Measurements from ENCODE around the gene AARSD1.
"Not testable (repeated sequence)": the region's sequence is repeated elsewhere in the genome, so short reads cannot be mapped to it uniquely, and the experiment has no call there.

Gene AARSD1

GRCh38 chr17:42964161-42964932, at the start of gene AARSD1:
AARSD1 (minus strand) TSS chr17:42964454; CDS start chr17:42964440, 14 bp downstream.
- peak; percentile 75 for DNase-seq (ENCODE audit: low spot score)

DNA sequence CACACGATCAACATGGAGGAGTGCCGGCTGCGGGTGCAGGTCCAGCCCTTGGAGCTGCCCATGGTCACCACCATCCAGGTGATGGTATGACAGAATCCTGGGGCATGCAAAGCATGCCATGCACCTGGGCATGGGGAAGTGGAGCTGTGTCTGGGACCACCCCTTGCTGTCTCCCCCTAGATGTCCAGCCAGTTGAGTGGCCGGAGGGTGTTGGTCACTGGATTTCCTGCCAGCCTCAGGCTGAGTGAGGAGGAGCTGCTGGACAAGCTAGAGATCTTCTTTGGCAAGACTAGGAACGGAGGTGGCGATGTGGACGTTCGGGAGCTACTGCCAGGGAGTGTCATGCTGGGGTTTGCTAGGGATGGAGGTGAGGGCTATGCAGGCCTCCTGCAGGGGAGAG, 49.0 kb upstream of the AARSD1 start:
- DNase-seq (ENCODE audit: low spot score): no peak

DNA sequence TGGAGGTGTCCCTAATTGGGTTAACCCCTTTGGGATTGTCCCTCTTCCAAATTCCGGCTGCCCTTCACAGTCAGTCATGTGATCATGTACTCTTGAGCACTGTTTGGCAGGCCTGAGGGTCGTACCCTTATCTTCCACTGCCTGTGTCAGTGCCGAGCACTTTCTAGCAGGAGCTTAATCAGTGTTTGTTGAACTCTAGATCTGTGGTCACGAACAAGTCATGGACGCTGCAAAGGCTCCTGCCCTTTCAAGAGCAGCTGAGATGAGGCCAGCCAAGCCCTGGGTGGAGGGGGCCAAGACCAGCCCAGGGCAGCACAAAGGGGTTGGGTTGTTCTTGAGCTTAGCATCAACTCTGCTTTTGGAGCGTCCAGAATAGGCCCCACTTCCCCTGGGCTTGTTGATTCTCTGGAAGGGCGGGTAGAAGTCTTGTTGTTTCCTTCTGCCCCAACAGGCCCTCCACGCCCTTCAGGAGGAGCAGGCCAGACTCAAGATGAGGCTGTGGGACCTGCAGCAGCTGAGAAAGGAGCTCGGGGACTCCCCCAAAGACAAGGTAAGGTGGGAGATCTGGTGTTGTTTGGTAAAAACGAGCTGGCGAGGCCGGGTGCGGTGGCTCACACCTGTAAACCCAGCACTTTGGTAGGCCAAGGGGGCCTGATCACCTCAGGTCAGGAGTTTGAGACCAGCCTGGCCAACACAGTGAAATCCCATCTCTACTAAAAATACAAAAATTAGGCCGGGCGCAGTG, 47.6 kb upstream of the AARSD1 start:
- no peak for DNase-seq (ENCODE audit: low spot score)

DNA sequence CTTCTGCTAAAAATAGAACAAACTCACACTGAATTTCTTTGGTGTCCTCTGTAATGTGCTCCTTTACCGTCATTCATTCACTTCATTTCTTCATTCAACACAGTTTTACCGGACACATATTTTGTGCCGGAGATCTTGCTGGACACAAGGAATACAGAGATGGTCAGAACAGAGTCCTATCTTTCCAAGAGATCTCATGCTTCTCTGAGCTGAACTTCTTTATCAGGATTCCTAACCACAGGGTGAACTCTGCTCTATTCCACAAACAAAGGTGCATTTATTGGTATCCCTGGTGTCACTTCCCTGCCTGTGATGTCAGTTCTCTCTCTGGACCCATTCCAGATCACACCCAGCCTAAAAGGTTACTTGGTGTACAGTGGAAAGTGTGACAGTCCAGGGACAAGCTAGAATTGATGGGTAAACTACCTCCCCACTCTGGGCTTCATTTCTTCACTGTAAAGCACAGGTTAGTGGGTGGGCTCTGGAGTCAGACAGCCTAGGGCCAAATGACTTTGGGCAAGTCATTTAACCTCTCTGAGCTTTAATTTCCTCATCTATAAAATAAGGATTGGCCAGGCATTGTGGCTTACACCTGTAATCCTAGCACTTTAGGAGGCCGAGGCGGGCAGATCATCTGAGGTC, 46.5 kb upstream of the AARSD1 start:
- peak; percentile 41 for DNase-seq (ENCODE audit: low spot score)

DNA sequence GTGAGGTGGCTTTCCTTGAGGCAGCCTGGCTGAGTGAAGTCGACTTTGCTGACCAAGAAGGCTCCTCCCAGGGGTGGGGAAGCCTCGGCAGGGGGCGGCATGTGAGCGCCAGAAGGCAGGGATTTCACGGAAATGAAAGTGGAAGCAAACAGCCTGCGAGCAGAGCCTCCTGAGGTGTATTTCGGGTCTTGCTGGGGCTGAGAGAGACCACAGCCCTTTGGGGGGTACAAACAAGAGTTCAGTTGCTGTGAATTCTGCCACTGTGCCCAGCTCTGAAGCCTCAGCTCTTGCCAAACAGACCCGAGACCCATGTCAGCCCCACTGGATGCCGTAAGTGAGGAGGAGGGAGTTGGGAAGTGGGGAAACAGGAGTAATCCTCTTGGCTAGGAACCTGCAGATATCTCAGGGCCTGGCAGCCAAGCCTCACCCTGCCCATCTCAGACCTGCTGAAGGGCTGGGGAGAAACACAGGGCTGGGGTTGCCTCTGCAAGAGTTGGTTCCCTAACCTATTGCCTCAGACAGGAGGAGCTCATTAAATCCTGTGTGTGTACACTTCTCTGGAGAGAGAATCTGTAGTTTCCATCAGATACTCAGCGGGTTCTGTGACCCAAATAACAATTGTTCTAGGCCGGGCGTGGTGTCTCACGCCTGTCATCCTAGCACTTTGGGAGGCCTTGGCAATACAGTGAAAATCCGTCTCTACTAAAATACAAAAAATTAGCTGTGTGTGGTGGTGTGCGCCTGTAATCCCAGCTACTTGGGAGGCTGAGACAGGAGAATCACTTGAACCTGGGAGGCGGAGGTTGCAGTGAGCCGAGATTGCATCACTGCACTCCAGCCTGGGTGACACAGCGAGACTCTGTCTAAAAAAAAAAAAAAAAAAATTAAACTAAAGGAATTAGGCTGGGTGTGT, 42.6 kb upstream of the AARSD1 start, which contains the start of gene IFI35:
Gene IFI35 (plus strand): TSS at position 146 of the 913 bp plus-strand sequence. CDS start 164 bp downstream, at position 310.
- no peak for DNase-seq (ENCODE audit: low spot score)

DNA sequence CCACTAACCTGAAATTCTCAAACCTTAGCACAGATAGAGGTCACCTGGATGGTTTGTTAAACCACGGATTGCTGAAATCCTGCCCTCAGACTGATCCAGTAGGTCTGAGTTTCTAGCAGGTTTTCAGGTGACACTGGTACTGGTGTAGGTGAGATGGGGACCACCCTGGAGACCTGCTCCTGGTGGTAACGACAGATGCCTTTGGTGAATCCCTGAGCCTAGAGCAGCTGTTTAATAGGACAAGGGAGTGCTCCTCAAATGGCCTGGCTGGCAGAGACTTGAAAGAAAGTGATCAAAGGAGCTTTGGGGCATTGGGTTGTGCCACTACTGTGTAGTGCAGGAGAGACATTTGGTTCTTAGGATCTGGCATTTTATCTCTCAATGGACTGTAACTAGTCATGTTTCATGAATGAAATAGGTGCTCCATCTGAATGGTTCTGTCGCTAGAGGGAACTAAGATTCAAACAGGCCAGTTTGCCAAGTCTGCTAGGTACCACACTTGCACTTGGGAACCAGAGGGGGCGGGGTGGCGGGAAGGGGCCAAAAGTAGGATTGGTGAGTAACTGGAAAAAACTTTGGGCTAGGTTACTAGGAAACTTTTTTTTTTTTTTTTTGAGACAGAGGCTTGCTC, 39.4 kb upstream of the AARSD1 start:
- no peak for DNase-seq (ENCODE audit: low spot score)

GRCh38 chr17:43000894-43001293, 36.6 kb upstream of the AARSD1 start:
- DNase-seq (ENCODE audit: low spot score): not testable (repeated sequence)

DNA sequence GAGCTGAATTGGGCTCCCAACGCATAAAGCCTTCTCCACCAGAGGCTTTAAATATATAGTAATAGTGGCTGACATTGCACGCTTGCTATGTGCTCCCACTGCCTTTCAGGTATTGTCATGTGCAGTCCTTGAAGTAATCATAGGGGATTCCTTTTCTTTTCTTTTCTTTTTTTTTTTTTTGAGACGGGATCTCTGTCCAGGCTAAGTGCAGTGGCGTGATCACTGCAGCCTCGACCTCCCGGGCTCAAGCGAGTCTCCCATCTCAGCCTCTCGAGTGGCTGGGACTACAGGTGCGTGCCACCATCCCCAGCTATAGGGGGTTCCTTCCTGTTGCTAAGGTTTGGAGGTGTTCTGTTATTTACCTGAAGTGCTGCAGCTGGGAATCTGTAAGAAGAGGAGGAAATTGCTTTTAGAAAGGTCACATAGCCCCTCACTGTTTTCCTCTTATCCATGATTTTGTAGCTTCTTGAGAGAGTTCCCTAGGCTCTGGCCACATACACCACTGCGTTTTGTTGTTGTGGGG, 34.8 kb upstream of the AARSD1 start:
- no peak for DNase-seq (ENCODE audit: low spot score)

DNA sequence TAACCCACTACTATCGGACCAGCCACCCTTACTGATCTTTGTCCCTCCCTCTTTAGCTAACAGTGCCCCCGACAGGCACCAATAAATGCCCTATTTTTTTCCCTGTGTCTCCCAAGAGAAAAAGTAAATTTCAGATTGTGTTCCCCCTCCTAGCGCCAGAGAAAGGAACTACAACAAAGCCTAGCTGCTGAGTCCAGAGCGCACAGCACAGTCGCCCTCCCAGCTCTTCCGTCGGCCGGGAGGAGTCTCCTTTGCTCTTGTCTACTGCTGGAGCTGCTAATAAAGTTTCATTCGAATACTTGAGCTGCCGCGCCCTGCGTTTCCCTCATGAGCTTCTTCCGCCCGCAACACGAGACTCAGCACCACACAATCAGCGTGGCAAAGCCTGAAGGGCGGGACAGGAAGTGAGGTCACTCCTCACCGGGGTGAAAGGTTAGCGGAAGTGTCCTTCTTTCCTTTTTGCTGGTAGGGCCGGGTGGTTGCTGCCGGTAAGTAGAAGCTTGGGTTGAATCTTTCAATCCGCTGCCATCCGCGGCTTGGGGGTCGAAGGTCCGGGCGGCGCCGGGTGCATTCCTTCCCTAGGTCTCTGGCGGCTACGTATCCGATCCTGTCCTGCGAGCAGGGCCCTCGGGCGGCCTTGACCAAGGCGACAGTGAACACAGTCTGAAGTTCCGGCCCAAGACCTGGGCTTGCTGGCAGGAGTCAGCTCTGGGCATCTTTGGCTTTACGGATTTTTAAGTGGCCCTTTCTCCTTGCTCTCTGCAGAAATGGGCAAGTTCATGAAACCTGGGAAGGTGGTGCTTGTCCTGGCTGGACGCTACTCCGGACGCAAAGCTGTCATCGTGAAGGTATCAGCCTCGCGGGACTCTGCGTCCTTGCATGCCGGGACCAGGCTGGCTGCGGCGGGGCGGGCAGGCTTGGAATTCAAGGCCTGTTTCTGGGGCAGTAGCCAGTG, 34.0 kb upstream of the AARSD1 start, which contains the start of gene RPL27:
Gene RPL27 (plus strand): TSS at position 436 of the 955 bp plus-strand sequence. CDS start 332 bp downstream, at position 768.
- DNase-seq (ENCODE audit: low spot score): peak; percentile 75

GRCh38 chr17:42997390-42997983, 33.2 kb upstream of the AARSD1 start:
- DNase-seq (ENCODE audit: low spot score): no peak

DNA sequence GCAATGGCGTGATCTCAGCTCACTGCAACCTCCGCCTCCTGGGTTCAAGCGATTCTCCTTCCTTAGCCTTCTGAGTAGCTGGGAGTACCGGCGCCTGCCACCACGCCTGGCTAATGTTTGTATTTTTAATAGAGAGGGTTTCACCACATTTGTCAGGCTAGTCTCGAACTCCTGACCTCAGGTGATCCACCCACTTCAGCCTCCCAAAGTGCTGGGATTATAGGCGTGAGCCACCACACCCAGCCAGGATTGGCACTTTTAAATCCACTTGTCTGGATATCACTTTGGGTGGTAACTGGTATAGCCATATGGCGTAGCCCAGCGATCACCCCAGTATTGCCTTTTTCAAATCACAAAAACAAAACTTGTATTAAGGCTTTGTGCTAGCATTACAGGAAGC, 29.7 kb upstream of the AARSD1 start:
- not testable (repeated sequence) for DNase-seq (ENCODE audit: low spot score)

DNA sequence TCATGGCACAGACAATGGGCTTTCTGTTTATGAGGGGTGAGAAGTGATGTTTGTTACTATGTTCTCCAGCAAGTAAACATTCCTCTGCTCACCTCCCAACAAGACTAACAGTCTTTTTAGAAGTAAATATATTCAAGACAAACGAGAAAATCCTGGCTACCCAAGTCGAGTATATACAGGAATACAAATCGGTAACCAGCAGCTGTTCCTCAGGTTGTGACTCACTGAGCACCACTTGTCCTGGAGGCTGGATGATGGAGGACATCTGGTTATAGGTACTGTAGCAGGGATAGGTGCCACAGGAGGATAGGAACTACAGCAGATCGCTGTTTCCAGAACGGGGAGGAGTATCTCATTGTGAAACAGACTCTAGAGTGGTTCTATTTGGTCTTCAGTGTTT, 28.6 kb upstream of the AARSD1 start:
- no peak for DNase-seq (ENCODE audit: low spot score)

GRCh38 chr17:42991471-42991870, 27.2 kb upstream of the AARSD1 start:
- no peak for DNase-seq (ENCODE audit: low spot score)

DNA sequence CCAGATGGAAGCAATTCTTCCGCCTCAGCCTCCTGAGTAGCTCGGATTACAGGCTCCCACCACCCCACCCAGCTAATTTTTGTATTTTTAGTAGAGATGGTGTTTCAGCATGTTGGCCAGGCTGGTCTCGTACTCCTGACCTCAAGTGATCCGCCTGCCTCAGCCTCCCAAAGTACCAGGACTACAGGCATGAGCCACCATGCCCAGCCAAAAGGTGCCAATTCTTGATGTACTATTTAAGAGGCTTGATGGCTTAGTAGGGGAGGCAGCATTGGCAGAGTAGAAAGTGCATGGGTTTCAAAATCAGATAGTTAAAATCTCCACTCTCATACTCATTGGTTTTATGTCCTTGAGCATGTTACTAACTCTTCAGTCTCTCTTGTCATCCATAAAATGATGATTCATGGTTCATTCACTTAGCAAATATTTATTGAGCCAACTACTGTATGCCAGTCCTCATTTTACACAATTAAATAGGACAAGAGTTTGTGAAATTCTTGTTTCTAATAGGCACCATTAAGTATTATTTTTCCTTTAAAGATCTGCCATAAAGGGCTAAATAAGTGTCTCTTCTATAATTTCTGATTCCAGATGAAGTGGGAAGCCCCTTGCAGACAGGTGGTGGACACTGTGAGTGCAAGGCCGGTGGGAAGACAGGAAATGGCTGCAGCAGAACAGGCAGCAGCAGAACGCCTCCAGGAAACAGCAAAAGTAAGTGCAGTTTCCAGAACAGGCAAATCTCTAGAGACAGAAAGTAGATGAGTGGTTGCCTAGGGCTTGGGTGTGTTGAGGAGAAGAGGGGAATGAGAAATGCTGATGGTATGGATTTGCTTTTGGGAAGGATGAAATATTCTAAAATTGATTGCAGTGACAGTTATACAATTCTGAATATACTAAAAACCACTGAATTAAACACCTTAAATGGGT, 25.7 kb upstream of the AARSD1 start:
- DNase-seq (ENCODE audit: low spot score): no peak

GRCh38 chr17:42989141-42989540, 24.9 kb upstream of the AARSD1 start:
- no peak for DNase-seq (ENCODE audit: low spot score)

DNA sequence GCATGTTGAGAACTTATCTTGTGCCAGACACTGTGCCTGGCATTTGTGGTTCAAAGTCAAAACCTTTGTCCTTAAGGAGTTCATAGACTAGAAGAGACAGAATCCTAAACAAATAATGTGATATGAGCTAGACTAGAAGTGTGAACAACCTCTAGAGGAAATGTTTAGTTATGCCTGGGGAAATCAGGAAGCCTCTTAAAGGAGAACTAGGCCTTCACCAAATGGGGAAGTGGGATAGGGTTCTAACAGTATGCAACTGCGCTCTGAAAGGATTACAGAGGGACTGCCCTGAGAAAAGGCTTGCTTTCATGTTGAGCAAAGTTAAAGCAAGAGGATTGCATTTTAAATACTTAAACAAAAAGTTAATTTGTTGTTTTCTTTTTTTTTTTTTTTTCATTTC, 21.0 kb upstream of the AARSD1 start:
- DNase-seq (ENCODE audit: low spot score): no peak

GRCh38 chr17:42982266-42982665, 18.0 kb upstream of the AARSD1 start:
- no peak for DNase-seq (ENCODE audit: low spot score)

GRCh38 chr17:42980766-42981397, 16.6 kb upstream of the AARSD1 start:
- DNase-seq (ENCODE audit: low spot score): peak; percentile 43
